Skin of body (tissue), 2 donors: Measurements from ENCODE around the gene UROC1. TPM values are rescaled to one million over a fixed set of nuclear protein-coding genes. Genes with fewer than 3 reads are reported as not detected.

Experiments used
- DNase-seq: peaks from one replicate; lab custom pipeline; 2025; lab: John Stamatoyannopoulos, UW
- total RNA-seq: library from RNA; depleted of rRNA; stranded (reverse); fragments of >200 nt; gene quantifications from one replicate; pipeline ENCODE4 v1.2.3, GENCODE V29; 2014

UROC1 gene
- total RNA-seq, 1 donor from 2014 or later, result not detected

DNA sequence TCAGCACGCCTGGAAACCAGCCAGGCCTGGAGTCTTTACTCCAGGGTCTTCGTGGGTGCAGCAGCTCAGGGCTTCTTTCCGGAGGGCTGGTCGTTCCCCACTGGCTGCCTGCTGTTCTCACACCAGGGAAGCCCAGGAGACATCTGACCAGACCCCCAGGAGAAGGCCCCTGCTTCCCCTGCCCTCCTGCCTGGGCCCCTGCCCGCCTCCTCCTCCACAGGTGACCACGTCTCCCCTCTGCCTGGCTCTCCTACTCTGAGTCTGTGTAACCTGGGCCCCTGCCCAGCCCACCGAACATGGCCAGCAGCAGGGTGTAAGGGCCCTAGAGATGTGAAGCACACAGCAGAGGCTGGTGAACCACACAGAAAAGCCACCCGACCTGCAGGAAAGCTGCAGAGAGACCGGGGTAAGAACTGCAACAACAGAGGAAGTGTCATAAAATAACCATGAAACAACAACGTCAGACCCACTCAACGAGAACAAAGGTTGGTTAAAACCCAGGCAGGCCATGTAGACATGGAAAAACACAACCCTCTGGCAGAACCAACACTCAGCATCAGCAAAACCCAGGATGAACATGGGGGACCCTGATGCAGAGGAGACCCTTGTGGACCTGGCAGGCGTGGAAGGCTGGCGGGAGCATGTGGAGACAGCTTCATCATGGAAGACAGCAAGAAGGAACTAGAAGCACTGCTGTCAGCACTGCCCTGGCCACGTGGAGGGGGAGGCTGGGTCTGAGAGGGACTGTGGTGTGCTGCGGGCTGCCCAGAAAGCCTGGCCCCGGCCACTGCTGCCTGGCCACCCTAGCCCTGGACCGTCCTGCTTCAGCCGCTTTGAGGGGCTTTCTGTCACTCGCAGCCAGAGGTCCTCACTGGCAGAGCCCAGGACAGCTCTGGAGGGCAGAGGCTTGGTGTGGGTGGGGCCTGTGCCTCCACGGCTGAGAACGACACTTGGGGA, 20.4 kb downstream of the UROC1 start:
- no peak for DNase-seq

DNA sequence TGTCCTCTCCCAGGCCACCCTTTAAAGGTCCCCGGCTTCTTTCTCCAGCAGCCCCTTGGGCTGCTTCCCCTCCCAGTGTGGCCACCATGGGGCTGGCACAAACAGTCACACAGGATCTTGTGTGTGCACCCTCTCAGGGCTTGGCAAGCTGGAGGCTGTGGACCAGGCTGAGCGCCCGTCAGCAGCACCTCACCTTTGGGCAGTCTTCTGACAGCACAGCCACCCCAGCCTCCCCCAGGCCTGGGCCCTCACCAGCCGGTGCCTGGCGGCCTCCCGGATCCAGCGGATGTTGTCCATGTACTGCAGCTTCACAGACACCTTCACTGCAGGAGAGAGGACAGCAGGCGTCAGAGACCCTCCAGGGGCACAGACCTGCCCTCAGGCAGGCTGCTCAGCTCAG, 21.8 kb downstream of the UROC1 start:
- no peak for DNase-seq

DNA sequence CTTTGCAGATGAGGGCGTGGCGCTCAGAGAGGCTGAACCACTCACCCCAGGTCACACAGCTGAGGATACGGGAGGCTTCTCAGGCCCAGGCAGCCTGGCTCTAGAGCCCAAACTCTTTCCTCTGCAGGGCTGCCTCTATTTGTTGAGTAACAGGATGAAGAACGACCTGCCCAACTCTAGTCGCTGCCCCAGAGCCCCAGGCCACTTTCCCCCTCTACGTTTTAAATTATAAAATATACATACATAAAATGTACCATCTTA, 22.7 kb downstream of the UROC1 start:
- DNase-seq, result no peak

DNA sequence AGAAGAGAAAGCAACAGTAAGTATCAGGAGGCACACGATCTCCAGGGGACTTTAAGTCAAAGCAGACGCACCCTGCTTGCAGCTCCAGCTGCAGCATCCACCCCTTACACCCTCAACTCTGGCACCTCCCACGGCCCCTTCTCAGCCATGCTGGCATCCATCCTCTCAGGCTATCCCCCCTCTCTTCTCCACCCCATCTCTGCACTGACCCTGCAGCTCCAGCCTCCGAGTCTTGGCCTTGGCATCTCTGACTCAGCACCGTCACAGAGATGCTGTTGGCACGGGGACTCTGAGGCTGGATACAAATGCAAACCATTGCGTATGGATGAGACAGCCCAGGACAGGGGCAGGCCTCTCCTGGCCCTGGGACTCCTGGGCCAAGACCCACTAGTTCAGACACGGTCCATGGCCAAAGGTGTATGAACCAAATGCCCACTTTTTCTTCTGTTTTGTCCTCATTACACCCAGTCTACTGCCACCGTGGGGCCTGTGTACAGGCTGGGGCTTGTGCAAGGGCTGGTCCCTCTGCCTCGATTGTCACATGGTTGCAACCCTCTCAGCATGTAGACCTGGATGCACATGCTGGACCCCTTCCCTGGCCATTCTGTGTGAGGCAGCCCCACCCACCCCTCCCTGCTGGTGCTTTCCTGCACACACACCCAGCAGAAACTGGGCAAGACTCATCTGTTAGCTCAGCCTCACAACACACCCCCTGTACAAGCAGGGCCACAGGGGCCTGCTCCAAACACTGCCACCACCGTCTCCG, 23.2 kb downstream of the UROC1 start:
- no peak for DNase-seq

DNA sequence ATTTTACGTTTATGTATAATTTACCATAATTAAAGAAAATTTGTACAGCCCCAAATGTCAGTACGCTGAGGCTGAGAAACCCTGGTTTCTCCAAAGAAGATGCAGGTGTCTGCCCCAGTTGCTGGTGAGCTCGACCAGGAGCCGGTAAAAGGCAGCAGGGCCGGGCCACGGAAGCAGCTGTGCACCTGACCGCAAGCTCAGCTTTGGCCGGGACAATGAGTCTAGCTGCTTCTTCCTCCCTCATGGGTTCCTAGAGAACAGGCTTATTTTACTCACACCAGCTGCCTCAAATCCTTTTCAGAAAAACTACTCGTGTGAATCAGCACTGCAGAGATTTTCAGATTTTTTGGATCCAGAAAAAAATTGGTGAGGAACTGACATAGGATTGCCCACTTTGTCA, 23.8 kb downstream of the UROC1 start:
- no peak for DNase-seq

DNA sequence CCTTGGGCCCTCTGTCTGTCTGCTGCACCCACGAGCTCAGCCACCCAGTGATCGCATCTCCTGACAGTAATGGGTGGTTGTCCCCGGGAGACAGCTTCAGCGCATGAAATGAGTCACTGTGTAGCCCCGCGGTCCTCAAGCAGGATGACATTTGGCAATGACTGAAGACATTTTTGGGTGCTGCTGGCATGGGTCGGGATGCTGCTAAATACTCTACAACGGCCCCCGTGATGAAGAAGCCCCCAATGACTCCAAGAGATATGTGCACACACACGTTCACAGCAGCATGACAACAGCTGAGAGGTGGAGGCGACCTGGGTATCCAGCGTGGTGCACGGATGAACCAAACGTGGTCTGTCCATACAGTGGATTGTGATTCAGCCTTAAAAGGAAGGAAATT, 24.5 kb downstream of the UROC1 start:
- no peak for DNase-seq

DNA sequence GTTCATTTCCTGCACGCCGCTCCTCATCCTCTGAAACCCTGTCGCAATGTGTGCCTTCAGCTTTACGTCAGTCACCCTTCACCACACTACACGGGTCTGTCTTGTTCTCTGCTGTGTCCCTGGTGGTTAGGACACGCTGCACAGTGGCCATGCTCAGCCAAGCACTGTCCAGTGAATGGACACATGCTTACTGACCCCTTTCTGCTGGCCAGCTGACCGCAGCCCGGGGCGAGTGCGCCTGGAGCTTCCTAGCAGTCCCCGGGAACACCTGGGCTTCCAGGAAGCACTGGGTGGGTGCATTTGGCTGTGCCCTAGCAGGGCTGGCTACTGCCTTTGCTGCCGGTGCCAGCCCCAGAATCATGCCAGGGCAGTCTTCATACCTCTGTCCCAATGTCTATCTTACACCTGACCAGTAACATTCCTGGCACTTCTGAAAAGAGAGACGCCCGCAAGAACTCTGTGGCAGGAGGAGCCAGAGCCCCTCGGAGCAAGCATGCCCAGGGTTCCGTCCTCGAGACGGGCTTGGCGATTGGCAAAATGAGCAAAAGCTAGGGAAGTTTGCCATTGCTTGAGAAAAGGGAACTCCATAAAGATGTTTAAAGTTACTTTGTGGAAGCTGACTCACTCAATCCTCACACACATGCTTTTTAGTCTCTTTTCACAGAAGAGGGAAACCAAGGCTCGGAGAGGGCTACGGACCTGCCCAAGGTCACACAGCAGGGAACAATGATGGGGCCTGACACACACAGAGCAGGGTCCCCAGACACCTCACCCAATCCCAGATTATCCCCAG, 26.2 kb downstream of the UROC1 start:
- DNase-seq, result no peak

DNA sequence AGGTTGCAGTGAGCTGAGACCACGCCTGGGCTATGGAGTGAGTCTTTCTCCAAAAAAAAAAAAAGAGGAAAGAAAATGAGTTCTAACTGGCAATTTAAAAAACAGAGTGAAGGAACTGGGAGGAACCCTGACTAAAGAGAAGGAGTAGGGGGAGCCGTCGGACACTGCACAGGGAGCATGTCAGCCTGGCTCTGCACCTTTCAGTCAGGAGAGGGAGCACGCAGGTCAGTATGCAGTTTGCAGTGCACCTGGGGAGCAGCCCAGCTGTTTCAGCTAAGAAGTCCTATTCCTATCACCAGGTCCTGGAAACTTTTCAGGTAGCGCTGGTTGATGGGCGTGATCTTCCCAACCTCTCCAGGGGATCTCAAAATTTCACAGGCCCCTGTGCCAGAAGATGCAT, 27.0 kb downstream of the UROC1 start:
- no peak for DNase-seq

DNA sequence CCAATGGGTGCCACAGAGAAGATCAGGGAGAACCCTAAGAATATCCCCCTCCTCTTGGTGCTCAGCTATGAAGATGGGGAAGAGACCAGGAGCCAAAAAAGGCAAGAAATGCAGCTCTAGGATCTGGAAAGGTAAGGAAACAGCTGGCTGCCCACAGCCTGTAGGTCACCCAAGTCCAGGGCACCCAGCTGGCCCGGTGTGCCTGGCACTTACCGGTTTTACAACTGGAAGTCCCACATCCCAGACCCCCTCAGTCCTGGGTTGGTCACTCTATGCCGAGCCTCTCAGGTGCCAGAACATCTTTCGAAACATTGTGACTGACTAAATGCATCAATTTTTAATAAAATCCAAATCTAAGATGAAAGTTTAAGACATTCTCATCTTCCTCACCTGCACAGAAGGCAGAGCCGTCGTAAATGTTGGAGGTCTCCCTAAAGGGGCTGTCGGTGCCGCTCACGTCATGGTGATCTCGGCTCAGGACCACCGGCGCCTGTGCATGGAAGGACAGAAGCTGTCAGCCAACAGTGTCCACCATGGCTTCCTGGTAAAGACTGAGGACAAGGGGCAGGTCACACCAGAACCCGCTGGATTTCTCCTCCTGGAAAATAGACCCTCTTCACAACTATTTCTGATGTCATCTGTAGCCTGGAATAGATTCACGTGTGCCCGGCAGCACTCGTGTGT, 28.5 kb downstream of the UROC1 start:
- no peak for DNase-seq

DNA sequence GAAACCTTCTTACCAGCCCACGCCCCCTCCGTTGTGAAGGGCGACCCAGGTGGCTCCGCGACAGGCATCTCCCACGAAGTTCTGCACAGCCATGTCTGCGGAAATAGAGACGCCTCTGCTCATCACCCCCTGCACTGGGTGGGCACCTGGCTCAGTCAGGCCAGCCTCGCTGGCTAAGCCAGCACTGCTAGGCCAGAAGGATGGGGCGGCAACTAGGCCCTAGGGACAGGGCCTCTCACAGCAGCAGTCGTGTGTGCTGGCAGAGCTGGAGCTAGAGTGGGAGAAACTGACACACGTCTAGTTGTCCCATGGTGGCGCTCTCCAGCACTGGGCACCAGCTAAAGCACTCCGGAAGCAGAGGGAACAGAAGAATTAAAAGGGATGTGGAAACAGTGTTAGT, 29.4 kb downstream of the UROC1 start:
- DNase-seq, result no peak

DNA sequence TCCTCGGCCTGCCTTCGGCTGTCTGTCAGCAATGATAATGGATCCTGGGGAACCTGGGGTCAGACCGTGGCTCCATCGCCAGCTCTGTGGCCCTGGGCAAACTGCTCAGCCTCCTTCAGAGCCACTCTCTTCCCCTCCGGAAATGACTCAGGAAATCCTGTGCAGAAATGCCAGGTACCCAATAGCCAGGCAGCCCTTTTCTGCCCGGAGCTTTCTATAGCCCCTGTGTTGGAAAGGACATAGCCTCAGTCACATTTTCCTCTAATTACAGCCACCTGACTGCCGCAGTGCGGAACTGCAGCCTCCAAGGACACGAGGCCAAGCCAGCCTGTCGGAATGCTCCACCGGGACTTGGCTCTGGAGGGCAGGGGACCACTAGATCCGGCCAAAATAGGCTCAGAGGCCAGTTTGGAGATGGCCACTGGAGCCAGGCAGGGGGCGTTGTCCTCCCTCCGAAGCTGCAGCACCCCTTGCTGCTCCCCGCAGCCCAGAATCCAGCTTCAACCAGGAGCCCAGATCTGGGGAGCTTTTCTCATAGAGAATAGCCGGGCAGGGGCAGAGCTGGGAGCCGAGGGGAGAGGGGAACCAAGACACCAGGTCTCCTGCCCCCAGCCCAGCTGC, 30.3 kb downstream of the UROC1 start:
- DNase-seq, result no peak

DNA sequence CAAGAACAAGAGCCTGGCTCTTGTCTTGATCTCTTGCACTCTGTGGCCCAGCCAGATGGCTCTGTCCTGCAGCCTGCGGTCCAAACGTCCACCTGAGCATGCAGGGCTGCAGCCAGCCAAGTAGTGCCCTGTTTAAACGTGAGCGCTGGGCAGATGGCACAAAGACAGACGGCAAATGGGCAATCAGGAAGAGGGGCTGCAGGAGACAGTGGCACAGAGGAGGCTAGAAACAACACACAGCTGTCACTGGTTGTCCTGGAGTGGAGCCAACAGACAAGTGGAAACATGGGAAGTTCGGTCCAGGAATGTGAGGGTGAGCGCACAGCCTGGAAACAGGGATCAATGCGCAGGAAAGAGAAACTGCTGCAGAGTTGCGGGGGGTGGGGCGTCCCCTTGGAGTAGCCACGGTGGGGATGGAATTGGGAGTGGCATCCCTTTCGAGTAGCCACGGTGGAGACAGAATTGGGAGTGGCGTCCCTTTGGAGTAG, 31.2 kb downstream of the UROC1 start:
- DNase-seq, result peak; percentile 47

DNA sequence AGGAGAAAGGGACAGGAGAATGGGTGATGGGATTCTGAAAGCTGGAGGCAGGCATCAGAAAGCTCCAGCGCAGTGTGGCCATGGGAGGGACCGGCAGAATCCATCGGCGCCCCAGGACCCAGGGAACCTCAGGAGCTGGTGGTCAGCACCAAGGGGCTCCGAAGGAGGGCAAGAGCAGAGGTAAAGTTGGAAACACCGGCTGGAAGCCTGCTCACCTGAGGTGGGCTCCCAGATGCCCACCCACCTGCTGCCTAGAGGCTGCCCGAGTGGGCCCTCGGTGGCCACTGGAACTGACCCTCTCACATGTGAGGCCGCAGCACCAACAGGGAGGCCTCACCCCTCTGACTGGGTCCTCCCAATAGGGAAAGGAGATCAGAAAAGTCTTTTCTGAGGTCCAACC, 31.6 kb downstream of the UROC1 start:
- no peak for DNase-seq

DNA sequence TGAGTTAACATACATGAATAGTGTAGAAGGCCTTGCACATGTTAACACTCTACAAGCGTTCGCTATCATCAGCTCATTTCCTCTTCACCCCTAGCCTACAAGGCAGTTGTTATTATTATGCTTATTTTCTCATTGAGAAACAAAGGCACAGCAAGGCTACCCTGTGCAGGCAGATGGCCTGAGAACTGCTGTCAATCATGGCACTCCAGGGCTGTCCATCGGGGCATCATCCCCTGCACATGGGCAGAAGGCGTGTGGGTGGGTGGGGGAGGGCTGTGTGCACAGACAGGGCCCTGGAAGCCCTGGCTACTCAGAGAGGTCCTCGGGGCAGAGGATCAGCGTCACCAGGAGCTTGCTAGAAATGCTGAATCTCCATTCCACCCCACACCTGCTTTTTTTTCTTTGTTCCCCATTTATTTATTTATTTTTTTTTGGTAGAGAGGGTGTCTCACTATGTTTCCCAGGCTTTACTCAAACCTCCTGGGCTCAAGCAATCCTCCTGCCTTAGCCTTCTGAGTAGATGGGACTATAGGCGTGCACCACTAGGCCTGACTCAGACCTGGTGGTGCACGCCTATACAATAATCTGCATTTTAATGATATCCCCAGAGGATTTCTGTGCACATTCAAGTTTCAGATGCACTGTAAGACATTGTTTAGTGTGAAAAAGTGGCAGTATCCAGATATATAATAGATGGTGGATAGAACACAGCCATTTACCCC, 32.2 kb downstream of the UROC1 start:
- no peak for DNase-seq

DNA sequence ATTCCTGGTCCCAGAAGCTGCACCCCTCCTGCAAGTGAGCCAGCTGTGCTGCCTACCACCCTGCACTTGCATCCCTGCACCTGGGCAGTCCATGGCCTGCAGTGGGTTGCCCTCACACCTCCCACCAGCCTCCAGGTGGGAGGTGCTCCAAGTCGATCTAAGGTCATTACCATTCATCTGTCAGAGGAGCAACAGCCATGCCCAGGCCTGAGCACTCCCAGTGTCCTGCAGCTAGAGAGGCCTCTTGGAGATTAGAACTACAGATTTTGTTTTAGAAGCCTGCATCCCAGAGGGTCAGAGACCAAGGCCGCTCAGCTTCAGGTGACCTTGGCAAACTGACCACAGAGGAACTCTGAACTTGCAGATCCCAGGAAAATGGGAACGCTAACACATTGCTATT, 32.9 kb downstream of the UROC1 start:
- DNase-seq, result no peak

DNA sequence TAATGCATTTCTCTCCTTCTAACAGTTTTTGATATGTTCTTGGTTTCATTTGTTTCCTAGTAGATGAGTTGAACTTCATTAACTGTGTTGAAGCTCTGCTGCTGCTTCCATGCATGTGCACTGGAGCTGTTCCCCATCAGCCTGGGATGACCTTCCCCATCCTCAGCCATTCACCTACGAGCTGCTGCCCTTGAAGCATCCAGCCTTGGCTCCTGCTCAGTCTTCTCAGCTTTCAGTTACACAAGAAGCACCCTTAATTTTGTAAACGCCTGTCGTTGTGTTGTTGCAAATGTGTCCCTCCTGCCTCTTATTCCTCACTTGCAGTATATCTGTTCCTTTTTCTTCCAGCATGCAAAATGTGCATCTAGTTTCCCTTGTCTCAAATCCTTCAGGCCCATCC, 33.4 kb downstream of the UROC1 start:
- DNase-seq, result no peak

DNA sequence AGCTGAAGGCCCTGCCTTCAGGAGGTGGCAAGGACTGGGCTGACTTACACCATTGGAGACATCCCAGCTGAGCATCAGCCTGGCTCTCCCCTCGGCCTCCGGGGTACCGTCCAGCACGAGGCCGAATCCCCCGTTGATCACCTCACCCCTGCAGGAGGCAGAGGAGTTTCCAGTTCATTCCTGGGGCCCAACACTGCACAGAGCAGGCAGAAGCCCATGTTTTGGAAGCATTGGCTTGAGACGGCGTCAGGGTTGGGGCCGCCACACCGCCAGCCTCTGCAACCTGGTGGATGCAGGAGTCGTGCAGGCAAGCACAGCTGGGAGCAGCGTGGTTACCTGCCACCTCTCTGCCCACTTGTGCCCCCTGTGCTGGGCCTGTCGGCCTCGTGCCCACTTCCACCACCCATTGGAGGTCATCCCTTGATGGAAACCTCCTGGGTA, 34.2 kb downstream of the UROC1 start:
- DNase-seq, result no peak

DNA sequence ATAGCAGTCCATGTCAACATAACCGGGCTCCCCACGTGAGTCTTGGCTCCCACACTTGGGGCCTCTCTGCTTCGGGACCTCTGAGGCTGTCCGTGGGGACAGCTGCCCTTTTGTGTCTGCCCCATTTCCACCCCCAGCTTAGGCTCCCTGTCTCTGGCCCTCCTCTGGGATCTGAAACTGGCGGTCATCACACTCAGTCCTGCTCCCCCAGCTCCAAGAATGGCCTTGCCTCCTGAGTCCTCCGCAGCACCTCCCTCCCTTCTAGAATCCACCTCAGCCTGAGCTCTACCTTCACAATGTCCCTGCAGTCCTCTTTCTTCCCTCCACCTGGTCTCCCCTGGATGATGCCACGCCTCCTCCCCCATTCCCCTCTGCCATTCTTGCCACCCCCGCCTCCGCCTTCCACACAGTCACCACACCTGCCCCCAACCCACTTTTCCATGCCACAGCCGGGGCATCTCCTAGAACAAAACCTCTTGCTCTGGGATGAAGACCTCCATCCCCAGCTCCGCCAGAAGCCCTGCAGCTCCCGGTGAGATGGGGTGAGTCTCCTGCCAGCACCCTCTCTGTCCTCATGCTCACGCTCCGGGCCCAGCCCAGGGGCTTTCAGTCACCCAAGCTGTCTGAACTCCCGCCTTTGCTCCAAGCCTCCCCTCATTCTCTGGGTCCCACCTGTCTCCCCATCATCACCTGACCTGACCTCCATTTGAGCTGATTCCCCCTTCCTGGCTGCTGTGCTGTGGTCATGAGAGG, 34.9 kb downstream of the UROC1 start:
- no peak for DNase-seq

DNA sequence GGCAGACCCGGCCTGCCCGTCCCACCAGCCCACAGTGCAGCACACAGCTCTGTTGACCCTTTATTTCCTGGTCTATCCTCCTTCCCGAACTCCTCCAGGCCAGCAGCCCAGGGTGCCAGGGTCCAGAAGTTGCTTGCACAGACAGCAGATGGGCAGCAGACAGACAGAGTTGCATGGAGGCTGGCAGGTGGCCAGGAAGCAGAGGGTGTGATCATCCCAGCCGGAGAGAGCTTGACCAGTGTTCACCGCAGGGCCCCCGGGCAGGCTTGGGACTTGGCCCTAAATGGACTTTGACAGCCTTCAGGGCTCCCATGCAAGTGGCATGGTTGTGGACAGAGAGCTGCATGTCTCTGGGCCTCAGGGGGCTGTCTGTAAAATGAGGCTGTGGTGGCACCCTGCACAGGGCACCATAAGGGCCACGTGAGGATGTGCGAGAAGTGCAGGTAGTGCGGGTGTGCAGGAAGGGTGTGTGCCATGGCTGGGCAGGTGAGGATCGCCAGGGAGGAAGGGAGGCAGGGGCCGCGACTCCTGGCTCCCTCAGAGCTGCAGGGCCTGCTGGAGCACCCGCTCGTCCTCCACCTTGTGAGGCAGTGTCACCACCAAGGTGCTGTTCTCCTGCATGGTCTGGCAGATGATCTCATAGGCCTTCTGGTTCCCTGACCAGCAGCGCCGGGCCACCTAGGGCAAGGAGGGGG, 35.6 kb downstream of the UROC1 start:
- no peak for DNase-seq
